GM12878 (cell line): ENCODE measurements around the gene LYPLAL1. TPM values are rescaled to one million over a fixed set of nuclear protein-coding genes. Genes with fewer than 3 reads are reported as not detected.

ENCODE experiments used
- ATAC-seq: fragments of 200-7000 bp; cut with Tn5 transposase; 3 replicates; pipeline ENCODE4 v1.9.1; 2020; ENCODE audit warnings: mild to moderate bottlenecking, moderate library complexity
- BruUV-seq: library from RNA; stranded (reverse); fragments of 400-500 nt; replicated peaks from 2 replicates; lab custom pipeline; 2021; lab: Mats Ljungman, UMichigan
- CTCF ChIA-PET: fragments of 300-600 bp; sonication (Branson Sonifier 250); formaldehyde crosslinking; extraction: SDS; loops from one replicate; lab custom pipeline; 2021; ENCODE audit warnings: inconsistent platforms; lab: Yijun Ruan, JAX
- POLR2A ChIA-PET: fragments of 350-600 bp; formaldehyde crosslinking; extraction: SDS; loops from one replicate; lab custom pipeline; 2021; ENCODE audit warnings: inconsistent platforms; lab: Charles Lee
- RAD21 ChIA-PET: fragments of 300-600 bp; sonication (Branson Sonifier 250); formaldehyde crosslinking; loops from one replicate; lab custom pipeline; 2023; ENCODE audit warnings: antibody characterized with exemption; ENCODE audit not compliant: unreplicated experiment; lab: Charles Lee
- SMC1A ChIA-PET: fragments of 300-600 bp; sonication (Branson Sonifier 250); formaldehyde crosslinking; loops from one replicate; lab custom pipeline; 2023; ENCODE audit not compliant: unreplicated experiment, uncharacterized antibody; lab: Charles Lee
- DNase-seq: peaks from one replicate; pipeline ENCODE4 v3.0.0-alpha.2; 2011; ENCODE audit warnings: low read depth, low spot score
- FAIRE-seq: peaks from 3 replicates; lab custom pipeline; 2011; peaks lifted over from hg19 to GRCh38; lab: Jason Lieb, UNC
- H2AFZ ChIP-seq: 2 replicates; pipeline ENCODE4 v1.6.0; 2011; ENCODE audit warnings: low read depth, low read length, control low read depth; ENCODE audit not compliant: control insufficient read depth
- H3K27ac ChIP-seq: 2 replicates; pipeline ENCODE4 v1.5.1; 2011; ENCODE audit warnings: control low read depth; ENCODE audit not compliant: control insufficient read depth, insufficient read depth
- H3K27me3 ChIP-seq, 2 experiments: replicated peaks in 1 of 2; 2 replicates each; pipeline versions ENCODE4 v1.6.0 to v1.6.1; 2011; ENCODE audit warnings: low read length in 1 of 2; ENCODE audit not compliant: control insufficient read depth in 2 of 2, insufficient read depth in 2 of 2
- H3K36me3 ChIP-seq, 2 experiments: 2 replicates each; pipeline ENCODE4 v1.5.1; 2011; ENCODE audit warnings: low read length in 1 of 2; ENCODE audit not compliant: control insufficient read depth in 2 of 2, insufficient read depth in 2 of 2
- H3K4me1 ChIP-seq: 2 replicates; pipeline ENCODE4 v1.6.1; 2011; ENCODE audit warnings: mild to moderate bottlenecking, low read length, moderate library complexity, mixed read lengths; ENCODE audit not compliant: control insufficient read depth, insufficient read depth
- H3K4me2 ChIP-seq: 2 replicates; pipeline ENCODE4 v1.6.0; 2011; ENCODE audit warnings: control low read depth; ENCODE audit not compliant: control insufficient read depth, insufficient read depth
- H3K4me3 ChIP-seq: fragments of 200-600 bp; sonication (generic); 2 replicates; pipeline ENCODE4 v1.5.1; 2016
- H3K79me2 ChIP-seq: 2 replicates; pipeline ENCODE4 v1.6.0; 2011; ENCODE audit warnings: low read length; ENCODE audit not compliant: control insufficient read depth, insufficient read depth
- H3K9ac ChIP-seq: 2 replicates; pipeline ENCODE4 v1.8.0; 2011; ENCODE audit warnings: low read length, control low read depth, mixed read lengths; ENCODE audit not compliant: control insufficient read depth, insufficient read depth
- H3K9me3 ChIP-seq: replicated peaks from 3 replicates; pipeline ENCODE4 v1.5.1; 2011; ENCODE audit warnings: mild to moderate bottlenecking, low read length; ENCODE audit not compliant: control insufficient read depth, insufficient read depth
- H4K20me1 ChIP-seq: 2 replicates; pipeline ENCODE4 v1.6.0; 2011; ENCODE audit not compliant: control insufficient read depth, insufficient read depth
- ATF7 ChIP-seq: fragments of 450-650 bp; IDR thresholded peaks from 2 replicates; pipeline ENCODE4 v1.6.1; 2016; ENCODE audit warnings: low read depth, mild to moderate bottlenecking
- DPF2 ChIP-seq: fragments of 450-650 bp; IDR thresholded peaks from 2 replicates; pipeline ENCODE4 v1.6.1; 2017; ENCODE audit warnings: mild to moderate bottlenecking
- EED ChIP-seq: sonication (generic); IDR thresholded peaks from 2 replicates; pipeline ENCODE4 v1.6.1; 2016; ENCODE audit warnings: antibody characterized with exemption, low read depth
- IRF4 ChIP-seq: IDR thresholded peaks from 2 replicates; pipeline ENCODE4 v1.6.1; 2011; ENCODE audit warnings: low read depth, low read length
- KAT2A ChIP-seq: conservative IDR thresholded peaks from 2 replicates; pipeline ENCODE4 v1.6.1; 2011; ENCODE audit warnings: low read depth, low read length; ENCODE audit not compliant: control insufficient read depth
- MEF2A ChIP-seq: IDR thresholded peaks from 2 replicates; pipeline ENCODE4 v1.6.1; 2011; ENCODE audit warnings: low read depth, mild to moderate bottlenecking, low read length, moderate library complexity; ENCODE audit not compliant: insufficient read depth
- RAD21 ChIP-seq: IDR thresholded peaks from 2 replicates; pipeline ENCODE4 v1.6.1; 2011; ENCODE audit warnings: mild to moderate bottlenecking, low read depth, low read length, moderate library complexity; ENCODE audit not compliant: insufficient read depth
- RB1 ChIP-seq: fragments of 450-650 bp; formaldehyde crosslinking; IDR thresholded peaks from 2 replicates; pipeline ENCODE4 v1.6.1; 2017; ENCODE audit warnings: mild to moderate bottlenecking, borderline replicate concordance
- SMC3 ChIP-seq: IDR thresholded peaks from 2 replicates; pipeline ENCODE4 v1.6.1; 2011; ENCODE audit warnings: low read length, improper control_type of control experiment, borderline replicate concordance
- USF2 ChIP-seq: IDR thresholded peaks from 2 replicates; pipeline ENCODE4 v1.6.1; 2011; ENCODE audit warnings: low read depth, low read length, improper control_type of control experiment, borderline replicate concordance
- YY1 ChIP-seq: IDR thresholded peaks from 2 replicates; pipeline ENCODE4 v1.6.1; 2011; ENCODE audit warnings: low read depth, mild to moderate bottlenecking, low read length
- WGBS: methylation state at CpG from one replicate; pipeline ENCODE4 v1.1.6; 2016; ENCODE audit warnings: low lambda C conversion rate; ENCODE audit not compliant: insufficient replicate concordance, insufficient coverage; ENCODE audit errors: missing lambda C conversion rate; 5-methylcytosine and 5-hydroxymethylcytosine counted together
- in situ Hi-C: fragments of 300-500 bp; cut with MboI; formaldehyde crosslinking; loops from 9 replicates; pipeline ENCODE4 v1.14.3; 2018; ENCODE audit warnings: mixed read lengths
- intact Hi-C: fragments of 100-400 bp; cut with micrococcal nuclease; formaldehyde crosslinking; loops from one replicate; pipeline ENCODE4 v1.14.2; 2022; ENCODE audit not compliant: unreplicated experiment
- polyA plus RNA-seq, 11 experiments: library from polyadenylated mRNA; depleted of rRNA in 4 of 11; unstranded in 6 of 11; stranded (reverse) in 5 of 11; fragments of >200 nt; fragmentation: Nextera tagmentation in 4 of 11; fragmentation: Illumina TruSeq in 1 of 11; extraction: Ambion mirVana in 4 of 11; extraction: Trizol in 1 of 11; gene quantifications; 1 replicate in 1 of 11; 2 replicates in 10 of 11; pipeline versions ENCODE4 v1.2.1 to v1.2.3, GENCODE V29; 2011 to 2016; ENCODE audit warnings: inconsistent platforms in 2 of 11, missing spikeins in 2 of 11, low read depth in 1 of 11
- total RNA-seq, 4 experiments: library from RNA; depleted of rRNA in 3 of 4; stranded (reverse); fragments of >200 nt in 3 of 4; fragmentation: Illumina TruSeq in 1 of 4; extraction: Trizol in 1 of 4; gene quantifications; 2 replicates each; pipeline versions ENCODE4 v1.2.1 to v1.2.3, GENCODE V29; 2013 to 2021
- TF ChIP-seq, protein P1 (sequence below): IDR thresholded peaks from 2 replicates; pipeline ENCODE4 v1.6.1; 2012; ENCODE audit warnings: low read length, inconsistent platforms
- TF ChIP-seq, protein P2 (sequence below): IDR thresholded peaks from 2 replicates; pipeline ENCODE4 v1.6.1; 2012; ENCODE audit warnings: low read depth, low read length, improper control_type of control experiment

LYPLAL1 gene
- total and polyA plus RNA-seq, 10 of the 15 experiments (the other 5 are each of a cell fraction or from before 2014, with no cell fraction given) = 19.4 to 112 (median 40.5) TPM

GRCh38 chr1:219215477-219215876 lies 41.8 kb downstream of the LYPLAL1 start:
- intact Hi-C loops = no loop called here
- Histone ChIP-seq H3K79me2 (no peaks in the 10 kb centered on the region), H3K4me3 (no peak overlapping the region)

DNA sequence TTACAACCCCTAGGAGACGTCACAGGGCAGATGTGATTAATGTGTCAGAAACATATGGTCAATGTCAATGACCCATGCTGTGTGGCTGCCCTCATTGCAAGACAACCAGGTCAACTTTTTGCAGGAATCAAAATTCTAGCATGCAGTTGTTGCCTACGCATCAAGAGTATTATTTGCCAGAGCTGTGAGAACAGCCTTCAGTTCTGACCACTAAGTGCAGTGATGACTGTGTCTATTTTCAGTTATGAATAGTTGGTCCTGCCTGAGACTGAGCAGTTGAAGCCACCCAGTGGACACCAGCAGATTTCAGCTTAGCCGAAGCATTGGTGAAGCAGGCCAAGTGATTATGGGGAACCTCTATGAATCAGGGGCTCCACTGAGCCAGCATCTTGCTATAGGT lies 47.3 kb downstream of the LYPLAL1 start:
- ATAC-seq = peak; percentile 95
- Histone ChIP-seq H3K27ac (no peak overlapping the region), H4K20me1 (no peaks in the 10 kb centered on the region), H3K4me3 (no peak overlapping the region), H3K9ac (no peak overlapping the region), H3K36me3 (no peaks in the 10 kb centered on the region), H3K27me3 (no peaks in the 10 kb centered on the region), H3K4me1 (peaks cover 4% of the 10 kb centered on the region; the same call in 1 of the 2 replicates), H3K4me2 (no peak overlapping the region), H3K79me2 (no peaks in the 10 kb centered on the region), H3K9me3 (no peaks in the 10 kb centered on the region), H2AFZ (no peak overlapping the region)
- ChIA-PET SMC1A (interaction anchor here (0.8 to 1.4 kb wide), 3 partner anchors 32 to 60 kb away, joined by 3 to 4 read pairs (median 4); no protein-coding TSS in a partner anchor), RAD21 (interaction anchor here (1.3 kb wide), 1 partner anchor 46 kb away, joined by 5 read pairs; no protein-coding TSS in a partner anchor), POLR2A (no interaction called here), CTCF (interaction anchor here (0.9 to 1.3 kb wide), 3 partner anchors 11 to 44 kb away, joined by 3 to 4 read pairs (median 3); no protein-coding TSS in a partner anchor)
- intact Hi-C loops (no loop called here), in situ Hi-C loops (no loop called here)
- 0% methylated on average over 3 of the region's 3 CpGs for WGBS
- peak; percentile 57 for FAIRE-seq
- peak; percentile 46 for DNase-seq
- no TSS peak for BruUV-seq
- no peak for TF ChIP-seq RB1
- TF ChIP-seq ATF7 = no peak; the same call in 1 of the 2 replicates
- TF ChIP-seq YY1 = 0 out of 2 replicates have a peak, but pooled peaks have one; percentile 8
- TF ChIP-seq, protein P1, sequence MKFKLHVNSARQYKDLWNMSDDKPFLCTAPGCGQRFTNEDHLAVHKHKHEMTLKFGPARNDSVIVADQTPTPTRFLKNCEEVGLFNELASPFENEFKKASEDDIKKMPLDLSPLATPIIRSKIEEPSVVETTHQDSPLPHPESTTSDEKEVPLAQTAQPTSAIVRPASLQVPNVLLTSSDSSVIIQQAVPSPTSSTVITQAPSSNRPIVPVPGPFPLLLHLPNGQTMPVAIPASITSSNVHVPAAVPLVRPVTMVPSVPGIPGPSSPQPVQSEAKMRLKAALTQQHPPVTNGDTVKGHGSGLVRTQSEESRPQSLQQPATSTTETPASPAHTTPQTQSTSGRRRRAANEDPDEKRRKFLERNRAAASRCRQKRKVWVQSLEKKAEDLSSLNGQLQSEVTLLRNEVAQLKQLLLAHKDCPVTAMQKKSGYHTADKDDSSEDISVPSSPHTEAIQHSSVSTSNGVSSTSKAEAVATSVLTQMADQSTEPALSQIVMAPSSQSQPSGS = peak; percentile 62; the same call in 1 of the 2 replicates
- peak; percentile 56; the same call in 1 of the 2 replicates for TF ChIP-seq DPF2
- TF ChIP-seq MEF2A = peak; percentile 71; the same call in 1 of the 2 replicates
- TF ChIP-seq, protein P2, sequence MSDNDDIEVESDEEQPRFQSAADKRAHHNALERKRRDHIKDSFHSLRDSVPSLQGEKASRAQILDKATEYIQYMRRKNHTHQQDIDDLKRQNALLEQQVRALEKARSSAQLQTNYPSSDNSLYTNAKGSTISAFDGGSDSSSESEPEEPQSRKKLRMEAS = no peak
- peak; percentile 62; the same call in 1 of the 2 replicates for TF ChIP-seq SMC3
- TF ChIP-seq KAT2A = no peak
- TF ChIP-seq RAD21 = peak; percentile 62
- TF ChIP-seq IRF4 = peak; percentile 93
- no peak for TF ChIP-seq USF2

More at GRCh38 chr1:219215477-219215876, 41.8 kb downstream of the LYPLAL1 start:
- Histone ChIP-seq H4K20me1 (no peaks in the 10 kb centered on the region), H3K36me3 (no peaks in the 10 kb centered on the region; a peak in 1 of 4 replicates), H3K9me3 (no peaks in the 10 kb centered on the region), H3K9ac (no peak overlapping the region), H3K27me3 (no peaks in the 10 kb centered on the region), H3K27ac (no peak overlapping the region), H3K4me2 (no peak overlapping the region), H3K4me1 (peaks cover under 1% of the 10 kb centered on the region; the same call in 1 of the 2 replicates), H2AFZ (no peak overlapping the region)
- ATAC-seq (peak; percentile 74), FAIRE-seq (no peak), DNase-seq (no peak)
- ChIA-PET POLR2A (interaction anchor here (0.6 kb wide), 1 partner anchor 25 kb away, joined by 7 read pairs; no protein-coding TSS in a partner anchor), RAD21 (no interaction called here), SMC1A (interaction anchor here (1.2 kb wide), 1 partner anchor 11 kb away, joined by 3 read pairs; no protein-coding TSS in a partner anchor), CTCF (interaction anchor here (1.6 to 1.8 kb wide), 2 partner anchors 8 to 11 kb away, joined by 4 to 6 read pairs; no protein-coding TSS in a partner anchor)
- in situ Hi-C loops = no loop called here
- no TSS peak for BruUV-seq
- no peak for TF ChIP-seq RB1
- TF ChIP-seq EED = no peak
- TF ChIP-seq, all 136 proteins: peak for 0
